ENCODE measurements around the gene TARDBP. TPM values are rescaled to one million over a fixed set of nuclear protein-coding genes. Genes with fewer than 3 reads are reported as not detected.

TARDBP gene
- total and polyA plus RNA-seq, 9 of the 15 experiments (the other 6 are each of a cell fraction or from before 2014, with no cell fraction given), result 122 to 515 (median 243) TPM

- TF ChIP-seq ZNF609 (CRISPR knock-in tag; IDR thresholded peaks at IDR 0.05; ENCODE audit: borderline replicate concordance) (no peak), ZNF584 (CRISPR knock-in tag; IDR thresholded peaks at IDR 0.05; ENCODE audit: low read depth) (no peak), PTRF (tag; IDR thresholded peaks at IDR 0.05) (no peak), ZFP1 (CRISPR knock-in tag; IDR thresholded peaks at IDR 0.05) (no peak), CBX2 (IDR thresholded peaks at IDR 0.05; ENCODE audit: insufficient read depth, low read length, poor library complexity, severe bottlenecking) (no peak), ZNF696 (CRISPR knock-in tag; conservative IDR thresholded peaks at IDR 0.05) (no peak), MCM7 (IDR thresholded peaks at IDR 0.05) (no peak), ZBTB8A (IDR thresholded peaks at IDR 0.05; ENCODE audit: partially characterized antibody) (no peak), ATF3 (IDR thresholded peaks at IDR 0.05) (peak; percentile 54; the same call in 1 of the 2 replicates), ATF3 (CRISPR knock-in tag; conservative IDR thresholded peaks at IDR 0.05) (peak; percentile 82), ZNF212 (CRISPR knock-in tag; IDR thresholded peaks at IDR 0.05) (no peak), GABPA (tag; conservative IDR thresholded peaks at IDR 0.05; ENCODE audit: low read depth) (peak; percentile 51), SPI1 (IDR thresholded peaks at IDR 0.05; ENCODE audit: borderline replicate concordance, low read depth, low read length) (no peak), NFXL1 (CRISPR knock-in tag; IDR thresholded peaks at IDR 0.05) (no peak), LARP7 (IDR thresholded peaks at IDR 0.05) (no peak), ETV1 (tag; conservative IDR thresholded peaks at IDR 0.05; ENCODE audit: low read depth) (no peak), NR2F6 (CRISPR knock-in tag; IDR thresholded peaks at IDR 0.05) (no peak), ZNF408 (CRISPR knock-in tag; IDR thresholded peaks at IDR 0.05; ENCODE audit: low read depth) (no peak), HEY1 (CRISPR knock-in tag; IDR thresholded peaks at IDR 0.05; ENCODE audit: borderline replicate concordance) (peak; percentile 78; the same call in 1 of the 2 replicates), GTF2B (IDR thresholded peaks at IDR 0.05; ENCODE audit: extremely low read depth, insufficient read length) (no peak), NR2C2 (CRISPR knock-in tag; IDR thresholded peaks at IDR 0.05) (0 out of 2 replicates have a peak, but pooled peaks have one; percentile 73), NR2C2 (tag; IDR thresholded peaks at IDR 0.05) (peak; percentile 47; the same call in 1 of the 2 replicates), MCM3 (IDR thresholded peaks at IDR 0.05) (no peak)
Observed at GRCh38 chr1:11012260-11013159, at the start of gene TARDBP (continued).

All from K562 (cell line).